IMR-90 (cell line): ENCODE measurements around the gene PDLIM5. TPM values are rescaled to one million over a fixed set of nuclear protein-coding genes. Genes with fewer than 3 reads are reported as not detected.

Experiments used
- ATAC-seq: fragments of 200-7000 bp; cut with Tn5 transposase; 2 replicates; pipeline ENCODE4 v1.9.1; 2020; ENCODE audit warnings: low read depth, mild to moderate bottlenecking, moderate library complexity
- BruUV-seq: library from RNA; stranded (reverse); fragments of 400-500 nt; replicated peaks from 2 replicates; lab custom pipeline; 2021; lab: Mats Ljungman, UMichigan
- CTCF ChIA-PET: fragments of 300-600 bp; formaldehyde crosslinking; extraction: SDS; loops from one replicate; lab custom pipeline; 2021; ENCODE audit warnings: antibody characterized with exemption; lab: Yijun Ruan, JAX
- POLR2A ChIA-PET: fragments of 300-600 bp; sonication (Branson Sonifier 250); formaldehyde crosslinking; loops from one replicate; lab custom pipeline; 2022; ENCODE audit warnings: antibody characterized with exemption; ENCODE audit not compliant: unreplicated experiment; lab: Charles Lee
- DNase-seq: peaks from one replicate; pipeline ENCODE4 v3.0.0; 2013
- H2AFZ ChIP-seq: replicated peaks from 2 replicates; pipeline ENCODE3; 2013; ENCODE audit warnings: low read length, mild to moderate bottlenecking; ENCODE audit not compliant: poor library complexity
- H2AK5ac ChIP-seq: 2 replicates; pipeline ENCODE4 v1.6.1; 2013; ENCODE audit warnings: low read depth, low read length, inconsistent platforms
- H2AK9ac ChIP-seq: replicated peaks from 2 replicates; pipeline ENCODE3; 2013; ENCODE audit warnings: mild to moderate bottlenecking, low read depth, low read length, moderate library complexity; ENCODE audit not compliant: poor library complexity
- H2BK120ac ChIP-seq: 2 replicates; pipeline ENCODE4 v1.6.1; 2013; ENCODE audit warnings: low read depth, low read length, inconsistent platforms
- H2BK15ac ChIP-seq: 3 replicates; pipeline ENCODE4 v1.6.1; 2013; ENCODE audit warnings: low read depth, low read length, inconsistent platforms
- H2BK20ac ChIP-seq: 2 replicates; pipeline ENCODE4 v1.6.1; 2013; ENCODE audit warnings: low read depth, mild to moderate bottlenecking, inconsistent platforms, low read length, moderate library complexity
- H2BK5ac ChIP-seq: 2 replicates; pipeline ENCODE4 v1.6.1; 2013; ENCODE audit warnings: mild to moderate bottlenecking, low read depth, low read length, inconsistent platforms; ENCODE audit not compliant: poor library complexity, severe bottlenecking
- H3K14ac ChIP-seq: replicated peaks from 2 replicates; pipeline ENCODE4 v1.6.1; 2013; ENCODE audit warnings: low read depth, low read length, inconsistent platforms
- H3K18ac ChIP-seq: 2 replicates; pipeline ENCODE4 v1.6.1; 2013; ENCODE audit warnings: low read depth, low read length, control low read depth
- H3K23ac ChIP-seq: 2 replicates; pipeline ENCODE4 v1.6.1; 2013; ENCODE audit warnings: low read depth, low read length, inconsistent platforms
- H3K27ac ChIP-seq: 2 replicates; pipeline ENCODE4 v1.5.1; 2013; ENCODE audit warnings: mild to moderate bottlenecking, control low read depth, low read length; ENCODE audit not compliant: insufficient read depth
- H3K27me3 ChIP-seq: 2 replicates; pipeline ENCODE4 v1.6.1; 2013; ENCODE audit warnings: low read length; ENCODE audit not compliant: control insufficient read depth, insufficient read depth
- H3K36me3 ChIP-seq: 2 replicates; pipeline ENCODE4 v1.6.1; 2013; ENCODE audit warnings: low read length, mixed read lengths; ENCODE audit not compliant: control insufficient read depth, insufficient read depth
- H3K4ac ChIP-seq: 2 replicates; pipeline ENCODE4 v1.6.1; 2013; ENCODE audit warnings: low read depth, low read length, inconsistent platforms
- H3K4me1 ChIP-seq: 2 replicates; pipeline ENCODE4 v1.6.1; 2013; ENCODE audit warnings: low read length, mixed read lengths; ENCODE audit not compliant: control insufficient read depth, insufficient read depth
- H3K4me2 ChIP-seq: 2 replicates; pipeline ENCODE4 v1.6.1; 2013; ENCODE audit warnings: low read depth, mild to moderate bottlenecking, control low read depth, low read length, moderate library complexity
- H3K4me3 ChIP-seq: 2 replicates; pipeline ENCODE4 v1.5.1; 2013; ENCODE audit warnings: low read depth, mild to moderate bottlenecking, control low read depth, low read length, moderate library complexity; ENCODE audit not compliant: insufficient read depth
- H3K56ac ChIP-seq: 2 replicates; pipeline ENCODE4 v1.6.1; 2013; ENCODE audit warnings: low read length, inconsistent platforms; ENCODE audit not compliant: insufficient read depth; ENCODE audit errors: extremely low read depth
- H3K79me1 ChIP-seq, 2 experiments: 2 replicates each; pipeline ENCODE4 v1.6.1; 2013; ENCODE audit warnings: low read length in 2 of 2, inconsistent platforms in 1 of 2, low read depth in 1 of 2
- H3K9ac ChIP-seq: 2 replicates; pipeline ENCODE4 v1.6.1; 2013; ENCODE audit warnings: low read depth, low read length, control low read depth
- H3K9me1 ChIP-seq: 2 replicates; pipeline ENCODE4 v1.6.1; 2013; ENCODE audit warnings: low read length, inconsistent platforms; ENCODE audit not compliant: insufficient read depth
- H3K9me3 ChIP-seq: 2 replicates; pipeline ENCODE4 v1.6.1; 2013; ENCODE audit warnings: low read length; ENCODE audit not compliant: control insufficient read depth, insufficient read depth
- H4K20me1 ChIP-seq: 2 replicates; pipeline ENCODE4 v1.6.1; 2013; ENCODE audit warnings: low read length, inconsistent platforms; ENCODE audit not compliant: insufficient read depth
- H4K5ac ChIP-seq: 2 replicates; pipeline ENCODE4 v1.6.1; 2013; ENCODE audit warnings: mild to moderate bottlenecking, low read depth, low read length, control low read depth
- H4K8ac ChIP-seq, 2 experiments: 2 replicates each; pipeline ENCODE4 v1.6.1; 2013; ENCODE audit warnings: low read depth in 2 of 2, low read length in 2 of 2, control low read depth in 1 of 2, inconsistent platforms in 1 of 2
- H4K91ac ChIP-seq: 2 replicates; pipeline ENCODE4 v1.6.1; 2013; ENCODE audit warnings: low read depth, low read length, inconsistent platforms; ENCODE audit not compliant: insufficient read depth
- ELK1 ChIP-seq: fragments of 150-350 bp; IDR thresholded peaks from 2 replicates; pipeline ENCODE4 v1.6.1; 2016; ENCODE audit warnings: low read depth, mild to moderate bottlenecking, low read length, moderate library complexity, borderline replicate concordance
- MAFK ChIP-seq: IDR thresholded peaks from 2 replicates; pipeline ENCODE4 v1.6.1; 2012; ENCODE audit warnings: low read depth, low read length, improper control_type of control experiment
- RCOR1 ChIP-seq: IDR thresholded peaks from 2 replicates; pipeline ENCODE4 v1.6.1; 2012; ENCODE audit warnings: mild to moderate bottlenecking, low read length, improper control_type of control experiment; ENCODE audit not compliant: insufficient replicate concordance
- SMC3 ChIP-seq: fragments of 150-350 bp; IDR thresholded peaks from 2 replicates; pipeline ENCODE4 v1.6.1; 2016; ENCODE audit warnings: low read depth, mild to moderate bottlenecking, antibody characterized with exemption, low read length, moderate library complexity
- WGBS, 2 experiments: methylation state at CpG; one replicate each; pipeline versions ENCODE4 v1.1.5 to v1.1.7; 2013; ENCODE audit warnings: missing lambda C conversion rate in 2 of 2; ENCODE audit not compliant: insufficient read length in 1 of 2; ENCODE audit errors: extremely low coverage in 2 of 2; 5-methylcytosine and 5-hydroxymethylcytosine counted together
- dilution Hi-C: fragments of 300-500 bp; cut with HindIII; formaldehyde crosslinking; loops from one replicate; pipeline ENCODE4 v1.14.3; 2018; ENCODE audit warnings: low sequenced_read_pairs; ENCODE audit not compliant: unreplicated experiment
- in situ Hi-C: fragments of 300-500 bp; cut with MboI; formaldehyde crosslinking; loops from 3 replicates; pipeline ENCODE4 v1.14.3; 2019; ENCODE audit warnings: low sequenced_read_pairs, inconsistent platforms, mixed read lengths
- intact Hi-C: fragments of 100-400 bp; cut with micrococcal nuclease; formaldehyde crosslinking; loops from 2 replicates; pipeline ENCODE4 v1.10.0; 2022
- polyA plus RNA-seq, 3 experiments: library from polyadenylated mRNA; depleted of rRNA; stranded (reverse); fragments of >200 nt; gene quantifications; 2 replicates each; pipeline ENCODE4 v1.2.3, GENCODE V29; 2012; ENCODE audit warnings: low replicate concordance in 1 of 3
- total RNA-seq: library from RNA; depleted of rRNA; stranded (reverse); fragments of >200 nt; gene quantifications from 2 replicates; pipeline ENCODE4 v1.2.3, GENCODE V29; 2012

The PDLIM5 gene
- total and polyA plus RNA-seq, 2 of the 4 experiments (the other 2 are of a cell fraction), result 96.5 to 188 TPM

- Histone ChIP-seq H3K9me3 (no peaks in the 10 kb centered on the region), H2BK5ac (no peak overlapping the region), H3K27me3 (no peaks in the 10 kb centered on the region), H3K79me1 (peaks cover 28 to 44% of the 10 kb centered on the region in 2 experiments), H3K4ac (no peak overlapping the region), H3K18ac (no peak overlapping the region), H3K27ac (no peak overlapping the region), H2AK5ac (no peak overlapping the region), H3K23ac (no peak overlapping the region), H2AK9ac (no peak overlapping the region), H3K56ac (no peak overlapping the region), H2AFZ (no peak overlapping the region), H3K9me1 (peaks cover 9% of the 10 kb centered on the region; the same call in 1 of the 2 replicates), H4K91ac (no peak overlapping the region), H2BK120ac (no peak overlapping the region), H3K14ac (no peak overlapping the region), H4K5ac (no peak overlapping the region), H3K4me3 (no peak overlapping the region), H3K4me2 (no peak overlapping the region), H3K4me1 (peaks cover 5% of the 10 kb centered on the region), H4K8ac (no peak overlapping the region), H2BK20ac (no peak overlapping the region), H4K20me1 (0 out of 2 replicates have a peak, but pooled peaks cover 3% of the 10 kb centered on the region), H3K9ac (no peak overlapping the region), H2BK15ac (no peak overlapping the region), H3K36me3 (peaks cover 3% of the 10 kb centered on the region; the same call in 1 of the 2 replicates)
- BruUV-seq, result no TSS peak
- CTCF ChIA-PET, result interaction anchor here (0.6 to 1.1 kb wide), 2 partner anchors 132 to 488 kb away, joined by 3 read pairs; no protein-coding TSS in a partner anchor
- POLR2A ChIA-PET, result interaction anchor here (0.6 kb wide), 1 partner anchor 9 kb away, joined by 3 read pairs; no protein-coding TSS in a partner anchor
- intact Hi-C loops (no loop called here), dilution Hi-C loops (loop anchor here (25.0 kb wide), 1 partner anchor 476 kb away; no protein-coding TSS in a partner anchor), in situ Hi-C loops (no loop called here)
- DNase-seq (peak; percentile 36), ATAC-seq (no peak)
- WGBS, 2 experiments, result no CpG with 5 or more reads among the region's 2 CpGs
- TF ChIP-seq ELK1 (no peak), MAFK (no peak), RCOR1 (no peak), SMC3 (no peak)
Measured at GRCh38 chr4:94636004-94636403, 184.3 kb downstream of the PDLIM5 start.
